Measurements from ENCODE around the gene ZNF836.
A peak's percentile ranks its signal among the peaks of the same experiment; 100 is the strongest.

ZNF836 gene

DNA sequence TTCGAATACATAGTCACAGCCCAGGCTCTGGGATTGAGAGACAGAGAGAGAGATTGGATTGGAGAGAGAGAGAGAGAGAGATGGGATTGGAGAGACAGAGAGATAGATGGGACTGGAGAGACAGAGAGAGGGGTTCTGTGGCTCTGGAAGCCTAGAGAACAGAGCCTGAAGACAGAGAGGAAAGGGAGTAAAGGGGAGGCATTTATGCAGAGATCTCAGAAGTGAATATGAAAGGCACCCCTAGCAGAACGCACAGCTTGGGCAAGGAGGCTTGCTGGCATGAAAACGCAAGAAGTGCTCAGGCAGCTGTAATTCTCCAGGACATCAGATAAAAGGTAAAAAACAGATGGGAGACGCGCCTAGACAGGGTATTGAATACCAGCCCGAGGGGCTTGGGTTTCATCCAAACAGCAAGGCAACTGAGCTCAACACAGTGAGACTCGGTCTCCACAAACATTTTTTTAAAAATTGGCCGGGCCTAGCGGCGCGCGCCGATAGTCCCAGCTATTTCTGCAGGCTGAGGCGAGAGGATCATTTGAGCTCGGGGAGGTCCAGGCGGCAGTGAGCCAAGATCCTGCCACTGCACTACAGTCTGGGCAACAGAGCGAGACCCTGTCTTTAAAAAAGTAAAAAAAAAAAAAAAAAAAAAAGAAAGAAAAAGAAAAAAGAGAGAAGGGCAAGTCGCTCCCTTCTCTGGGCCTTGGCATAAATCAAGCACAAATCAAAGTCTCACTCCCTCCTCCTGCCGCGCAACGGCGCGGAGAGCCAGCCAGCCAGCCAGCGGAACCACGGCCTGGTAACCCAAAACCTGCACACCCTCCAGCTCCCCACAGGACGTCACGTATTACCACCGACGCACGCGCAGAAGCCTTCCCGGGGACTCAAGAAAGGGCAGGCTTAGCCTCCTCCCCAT lies 17.7 kb upstream of the ZNF836 start:
- no peak for DNase-seq (ENCODE audit: low spot score)

GRCh38 chr19:52187407-52187806 lies 16.0 kb upstream of the ZNF836 start:
- no peak for DNase-seq (ENCODE audit: low spot score)

- DNase-seq (ENCODE audit: low spot score): no peak
Measured at GRCh38 chr19:52176574-52176973, 5.2 kb upstream of the ZNF836 start.

- no peak for DNase-seq (ENCODE audit: low spot score)
Measured at GRCh38 chr19:52172347-52172746, 926 bp upstream of the ZNF836 start.

DNA sequence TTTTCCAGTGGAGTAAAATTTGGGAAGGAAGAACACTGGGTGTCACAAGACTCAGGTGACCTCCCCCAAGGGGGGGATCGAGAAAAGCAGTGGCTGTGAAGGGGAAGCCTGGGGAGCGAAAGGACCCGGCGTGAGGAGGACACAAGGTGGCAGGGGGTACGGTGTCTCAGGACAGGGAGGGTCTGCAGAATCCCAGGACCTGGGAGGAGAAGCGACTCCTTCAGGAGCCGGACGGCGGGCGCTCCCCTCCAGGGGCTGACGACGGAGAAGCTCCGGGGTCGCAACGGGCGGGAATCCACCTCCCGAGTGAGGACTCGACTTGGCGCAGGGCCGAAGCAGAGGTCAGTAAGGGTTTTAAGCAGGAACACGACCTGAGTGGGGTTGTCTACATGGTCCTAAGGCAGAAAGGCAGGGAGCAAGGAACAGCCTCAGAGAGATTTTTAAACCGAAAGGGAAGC lies 529 bp downstream of the ZNF836 start:
- DNase-seq (ENCODE audit: low spot score): peak; percentile 2

DNA sequence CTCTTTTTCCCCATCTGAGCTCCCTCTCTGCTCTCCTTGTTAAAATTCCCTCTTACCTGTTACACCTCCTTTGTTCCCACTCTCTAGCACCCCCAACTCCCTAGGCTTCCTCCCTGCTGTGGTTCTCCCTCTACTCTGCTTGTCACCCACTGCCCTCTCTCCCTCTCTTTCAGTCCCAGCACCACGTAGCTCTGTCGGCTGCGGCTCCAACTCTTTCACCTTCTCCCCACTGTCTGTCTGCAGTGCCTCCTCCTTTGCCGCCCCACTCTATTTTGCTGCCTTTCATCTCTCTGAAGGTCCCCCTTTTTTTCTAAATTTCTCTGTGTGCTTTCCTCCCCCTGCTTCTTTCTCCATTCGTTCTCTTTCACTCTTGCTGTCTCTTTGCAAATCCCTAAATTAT lies 1.1 kb downstream of the ZNF836 start:
- no peak for DNase-seq (ENCODE audit: low spot score)

DNA sequence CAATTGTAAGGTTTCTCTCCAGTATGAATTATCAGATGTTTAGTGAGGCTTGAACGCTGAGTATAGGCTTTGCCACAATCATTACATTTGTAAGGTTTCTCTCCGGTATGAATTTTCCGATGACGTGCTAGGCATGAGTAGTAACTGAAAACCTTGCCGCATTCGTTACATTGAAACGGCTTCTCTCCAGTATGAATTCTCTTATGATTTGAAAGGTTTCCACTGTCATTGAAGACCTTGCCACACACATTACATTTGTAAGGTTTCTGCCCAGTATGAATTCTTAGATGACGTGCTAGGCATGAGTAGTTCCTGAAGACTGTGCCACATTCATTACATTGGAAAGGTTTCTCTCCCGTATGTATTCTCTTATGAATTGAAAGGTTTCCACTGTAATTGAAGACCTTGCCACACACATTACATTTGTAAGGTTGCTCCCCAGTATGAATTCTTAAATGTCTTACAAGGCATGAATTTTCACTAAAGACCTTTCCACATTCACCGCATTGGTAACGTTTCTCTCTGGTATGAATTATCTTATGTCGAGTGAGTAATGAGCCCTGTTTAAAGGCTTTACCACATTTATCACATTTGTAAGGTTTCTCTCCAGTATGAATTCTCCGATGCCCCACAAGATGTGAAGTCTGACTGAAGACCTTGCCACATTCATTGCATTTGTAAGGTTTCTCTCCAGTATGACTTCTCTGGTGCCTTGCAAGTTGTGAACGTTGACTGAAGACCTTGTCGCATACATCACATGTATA lies 15.6 kb downstream of the ZNF836 start:
- DNase-seq (ENCODE audit: low spot score): no peak

DNA sequence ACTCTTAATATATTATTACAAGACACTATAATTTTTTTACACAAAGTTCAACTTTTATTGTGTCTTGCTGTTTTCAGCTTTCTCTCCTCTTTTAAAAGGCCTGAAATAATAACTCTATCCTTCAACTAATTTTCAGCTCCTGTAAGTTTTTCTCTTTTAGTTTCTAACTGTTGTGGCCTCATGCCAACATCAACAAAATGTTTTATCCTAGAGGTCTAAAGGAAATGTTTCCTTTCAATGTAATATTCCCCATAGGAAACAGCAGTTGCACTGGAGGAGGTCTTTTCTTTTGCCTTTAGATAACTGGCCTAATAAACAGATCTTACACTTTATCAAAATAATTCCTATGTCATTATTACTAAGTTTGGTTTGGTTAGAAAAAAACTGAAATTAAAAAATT lies 23.2 kb downstream of the ZNF836 start:
- no peak for DNase-seq (ENCODE audit: low spot score)

DNA sequence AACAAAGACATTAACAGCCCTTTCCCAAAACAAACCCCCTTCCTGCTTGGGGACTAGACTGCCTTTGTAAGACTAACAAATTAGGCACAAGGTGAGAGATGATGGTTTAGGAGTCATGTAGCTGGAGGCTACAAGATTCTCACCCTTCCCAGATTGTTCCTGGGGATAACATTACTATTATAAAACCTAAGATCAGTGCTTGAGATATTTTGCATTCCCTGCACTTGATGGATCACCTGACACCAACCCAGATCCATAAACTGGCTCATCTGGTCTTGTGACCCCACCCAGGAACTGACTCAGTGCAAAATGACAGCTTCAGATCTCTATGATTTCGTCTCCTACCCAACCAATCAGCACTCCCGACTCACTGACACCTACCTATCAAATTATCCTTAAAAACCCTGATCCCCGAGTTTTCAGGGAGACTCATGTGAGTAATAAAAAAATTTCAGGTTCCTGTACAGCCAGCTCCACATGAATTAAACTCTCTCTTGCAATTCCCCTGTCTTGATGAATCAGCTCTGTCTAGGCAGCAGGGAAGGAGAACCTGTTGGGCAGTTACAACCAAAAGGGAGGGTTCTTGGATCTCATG lies 29.3 kb downstream of the ZNF836 start:
- DNase-seq (ENCODE audit: low spot score): no peak

GRCh38 chr19:52141203-52141602 lies 30.2 kb downstream of the ZNF836 start:
- DNase-seq (ENCODE audit: low spot score): no peak

- no peak for DNase-seq (ENCODE audit: low spot score)
Measured at GRCh38 chr19:52140032-52140710, 31.2 kb downstream of the ZNF836 start.

- DNase-seq (ENCODE audit: low spot score): peak; percentile 84
Measured at GRCh38 chr19:52139252-52140031, 32.0 kb downstream of the ZNF836 start, which contains the start of gene ZNF616. Gene ZNF616 (minus strand): TSS chr19:52139938. CDS start chr19:52130512, 9,426 bp downstream.

GRCh38 chr19:52138983-52139251 lies 32.5 kb downstream of the ZNF836 start:
- DNase-seq (ENCODE audit: low spot score): no peak

- peak; percentile 74 for DNase-seq (ENCODE audit: low spot score)
Measured at GRCh38 chr19:52138278-52138982, 33.0 kb downstream of the ZNF836 start.

DNA sequence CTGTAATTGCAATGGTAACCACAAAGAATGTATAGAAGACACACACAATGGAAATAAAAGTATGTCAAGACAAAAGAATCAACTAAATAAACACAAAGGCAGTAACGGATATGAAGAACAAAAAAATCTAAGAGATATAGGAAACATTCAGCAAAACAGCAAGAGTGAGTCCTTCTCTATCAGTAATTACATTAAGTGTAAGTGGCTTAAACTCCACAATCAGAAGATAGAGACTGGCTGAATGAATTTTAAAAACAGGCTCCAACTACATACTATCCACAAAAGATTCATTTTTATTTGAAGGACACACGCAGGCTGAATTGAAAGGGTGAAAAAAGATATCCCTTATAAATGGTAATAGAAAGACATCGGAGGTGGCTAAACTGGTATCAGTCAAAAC lies 51.1 kb downstream of the ZNF836 start:
- DNase-seq (ENCODE audit: low spot score): no peak

GRCh38 chr19:52115526-52116053 lies 55.8 kb downstream of the ZNF836 start:
- DNase-seq (ENCODE audit: low spot score): no peak

DNA sequence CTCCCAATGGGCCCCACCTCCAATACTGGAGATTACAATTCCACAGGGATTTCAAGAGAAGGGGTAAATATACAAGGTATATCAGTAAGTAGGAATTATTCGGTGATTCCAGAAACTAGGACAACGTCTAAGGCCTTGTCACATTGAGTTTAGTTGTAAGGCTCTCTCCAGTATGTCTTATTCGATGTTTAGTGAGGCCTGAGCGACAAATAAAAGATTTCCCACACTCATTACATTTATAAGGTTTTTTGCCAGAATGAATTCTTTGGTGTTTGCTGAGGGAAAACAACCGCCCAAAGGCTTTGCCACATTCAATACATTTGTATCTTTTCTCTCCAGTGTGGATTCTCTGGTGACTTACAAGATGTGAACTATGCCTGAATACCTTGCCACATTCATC lies 56.7 kb downstream of the ZNF836 start:
- DNase-seq (ENCODE audit: low spot score): no peak

GRCh38 chr19:52112624-52113023 lies 58.8 kb downstream of the ZNF836 start:
- no peak for DNase-seq (ENCODE audit: low spot score)

- no peak for DNase-seq (ENCODE audit: low spot score)
Measured at GRCh38 chr19:52110780-52111179, 60.6 kb downstream of the ZNF836 start.
